ENCODE results near the gene WDR45.

DNA sequence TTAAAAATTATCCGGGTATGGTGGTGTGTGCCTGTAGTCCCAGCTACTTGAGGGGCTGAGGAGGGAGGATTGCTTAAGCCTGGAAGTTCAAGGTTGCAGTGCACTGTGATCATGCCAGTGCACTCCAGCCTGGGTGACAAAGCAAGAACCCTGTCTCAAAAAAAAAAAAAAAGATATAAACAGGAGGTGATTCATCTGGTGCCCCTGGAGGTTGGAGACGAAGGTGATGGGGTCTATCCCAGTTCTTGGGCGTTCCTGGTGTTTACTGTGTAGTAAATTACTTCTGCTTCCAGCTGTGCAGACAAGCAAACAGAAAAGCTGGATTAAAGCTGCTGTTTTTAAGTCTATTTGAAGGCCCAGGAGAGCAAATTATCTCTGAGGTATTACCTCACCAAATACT, 23.9 kb upstream of the WDR45 start:
- TF ChIP-seq CTCF (IDR thresholded peaks at IDR 0.05) (no peak), POLR2A (IDR thresholded peaks at IDR 0.05) (no peak), POLR2AphosphoS5 (IDR thresholded peaks at IDR 0.05) (no peak), EP300 (IDR thresholded peaks at IDR 0.05) (no peak)
